T-cell (primary cell): ENCODE results near the gene MIGA2. TPM values are rescaled to one million over a fixed set of nuclear protein-coding genes. Genes with fewer than 3 reads are reported as not detected.

Experiments used
- ATAC-seq, 4 experiments: fragments of 200-7000 bp in 3 of 4; fragments of 150-1000 bp in 1 of 4; cut with Tn5 transposase; replicated peaks in 1 of 4; 1 replicate in 3 of 4; 2 replicates in 1 of 4; pipeline ENCODE4 v1.10.0; 2021; ENCODE audit warnings: moderate library complexity in 3 of 4, mild to moderate bottlenecking in 2 of 4, moderate number of reproducible peaks in 1 of 4
- CTCF ChIA-PET, 2 donors: fragments of 300-600 bp; sonication (Branson Sonifier 250); formaldehyde crosslinking; loops; one replicate each; lab custom pipeline; 2022; ENCODE audit warnings: antibody characterized with exemption in 2 of 2; lab: Charles Lee
- POLR2A ChIA-PET, 2 donors: fragments of 300-600 bp; sonication (Branson Sonifier 250); formaldehyde crosslinking; loops; one replicate each; lab custom pipeline; 2022; ENCODE audit warnings: antibody characterized with exemption in 2 of 2; lab: Charles Lee
- DNase-seq, 35 experiments: peaks; one replicate each; pipeline versions ENCODE4 v3.0.0 to v3.0.0-alpha.2; 2013 to 2023
- H3K27ac ChIP-seq: one replicate; pipeline ENCODE4 v1.5.1; 2013; ENCODE audit warnings: low read length
- H3K27me3 ChIP-seq, 2 experiments: replicated peaks in 1 of 2; 1 replicate in 1 of 2; 2 replicates in 1 of 2; pipeline versions ENCODE4 v1.6.1 to v1.7.0; 2013; ENCODE audit warnings: low read length in 1 of 2, mixed read lengths in 1 of 2; ENCODE audit not compliant: control insufficient read depth in 2 of 2, insufficient read depth in 2 of 2; ENCODE audit errors: extremely low read depth in 1 of 2
- H3K36me3 ChIP-seq, 2 donors: 1 replicate in 1 of 2; 2 replicates in 1 of 2; pipeline versions ENCODE4 v1.6.1 to v1.7.0; 2013; ENCODE audit warnings: low read length in 1 of 2; ENCODE audit not compliant: control insufficient read depth in 2 of 2, insufficient read depth in 1 of 2; ENCODE audit errors: extremely low read depth in 1 of 2
- H3K4me1 ChIP-seq, 2 experiments: 1 replicate in 1 of 2; 2 replicates in 1 of 2; pipeline versions ENCODE4 v1.6.1 to v1.7.0; 2013; ENCODE audit warnings: low read length in 2 of 2, mixed read lengths in 1 of 2; ENCODE audit not compliant: insufficient read depth in 2 of 2, control insufficient read depth in 1 of 2; ENCODE audit errors: extremely low read depth in 1 of 2
- H3K4me3 ChIP-seq, 2 donors: 1 replicate in 1 of 2; 2 replicates in 1 of 2; pipeline versions ENCODE4 v1.5.1 to v1.7.0; 2013; ENCODE audit warnings: mild to moderate bottlenecking in 2 of 2, low read length in 1 of 2, moderate library complexity in 1 of 2; ENCODE audit not compliant: control insufficient read depth in 1 of 2; ENCODE audit errors: extremely low read depth in 1 of 2
- H3K9me3 ChIP-seq: 2 replicates; pipeline ENCODE4 v1.7.0; 2013
- H3K27ac Mint-ChIP-seq, 2 donors: one replicate each; pipeline ENCODE4 v1.8.0; 2020 to 2021; ENCODE audit warnings: mild to moderate bottlenecking in 2 of 2, mixed read lengths in 2 of 2
- H3K27me3 Mint-ChIP-seq, 2 donors: one replicate each; pipeline ENCODE4 v1.8.0; 2021 to 2022; ENCODE audit warnings: mixed read lengths in 2 of 2
- H3K36me3 Mint-ChIP-seq: one replicate; pipeline ENCODE4 v1.8.0; 2021; ENCODE audit warnings: mixed read lengths
- H3K4me1 Mint-ChIP-seq, 3 donors: one replicate each; pipeline ENCODE4 v1.8.0; 2020 to 2022; ENCODE audit warnings: mixed read lengths in 3 of 3, mild to moderate bottlenecking in 1 of 3
- H3K4me3 Mint-ChIP-seq, 3 donors: one replicate each; pipeline ENCODE4 v1.8.0; 2020 to 2022; ENCODE audit warnings: mild to moderate bottlenecking in 3 of 3, mixed read lengths in 3 of 3, moderate library complexity in 3 of 3
- H3K9me3 Mint-ChIP-seq, 3 donors: one replicate each; pipeline ENCODE4 v1.8.0; 2020 to 2022; ENCODE audit warnings: mixed read lengths in 3 of 3
- WGBS: methylation state at CpG from one replicate; pipeline ENCODE4 v1.1.5; 2013; ENCODE audit warnings: missing lambda C conversion rate; ENCODE audit not compliant: insufficient coverage; 5-methylcytosine and 5-hydroxymethylcytosine counted together
- total RNA-seq, 35 experiments: library from RNA in 6 of 35; stranded (reverse) in 6 of 35; fragments of 120-200 nt in 1 of 35; gene quantifications; one replicate each; pipeline versions ENCODE4 v1.2.1 to v1.2.4 and lab custom pipeline; 2013 to 2026

Gene MIGA2
- total RNA-seq, 5 donors from 2014 or later (not counting 1 experiment from before 2014, with no cell fraction given), result 60.8 to 95.7 (median 83.4) TPM

- POLR2A ChIA-PET, result interaction anchor here in 1 of 2 donors (0.6 kb wide), 1 partner anchor 25 kb away, joined by 3 read pairs; no protein-coding TSS in a partner anchor
- no peaks in the 10 kb centered on the region for H3K4me1 ChIP-seq
- no peak for ATAC-seq
Measured at GRCh38 chr9:129010267-129010975, 26.0 kb upstream of the MIGA2 start.

DNA sequence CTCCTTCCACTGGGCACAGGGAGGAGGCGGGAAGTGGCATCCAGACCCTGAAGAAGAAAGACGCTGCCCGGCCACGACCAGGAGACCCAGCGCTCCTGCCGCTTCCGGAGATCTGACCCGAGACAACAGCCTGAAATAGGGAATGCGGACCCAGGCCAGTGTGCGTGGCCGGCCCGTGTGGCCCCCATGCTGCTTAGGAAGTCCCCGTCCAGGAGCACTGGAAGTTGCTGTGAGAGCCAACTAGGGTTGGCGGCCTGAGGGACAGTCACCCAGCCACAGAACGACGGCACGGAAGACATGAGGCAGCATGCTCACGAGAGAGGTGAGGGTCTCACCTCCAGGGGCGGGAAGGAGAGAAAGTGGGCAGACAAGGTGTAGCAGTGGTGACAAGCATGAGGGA lies 25.3 kb upstream of the MIGA2 start:
- no peaks in the 10 kb centered on the region for H3K4me1 Mint-ChIP-seq
- H3K9me3 Mint-ChIP-seq, result no peaks in the 10 kb centered on the region
- no peaks in the 10 kb centered on the region for H3K27me3 ChIP-seq
- H3K27ac ChIP-seq, result no peak overlapping the region
- H3K36me3 Mint-ChIP-seq, result peaks cover 16% of the 10 kb centered on the region
- ChIA-PET POLR2A (interaction anchor here in 1 of 2 donors (0.6 kb wide), 1 partner anchor 25 kb away, joined by 3 read pairs; no protein-coding TSS in a partner anchor), CTCF (interaction anchor here in 1 of 2 donors (0.6 kb wide), 1 partner anchor 30 kb away, joined by 4 read pairs; no protein-coding TSS in a partner anchor)
- WGBS, result 94% methylated on average over 18 of the region's 19 CpGs
- H3K9me3 ChIP-seq, result no peaks in the 10 kb centered on the region
- no peak overlapping the region for H3K4me3 Mint-ChIP-seq
- DNase-seq (no peak), ATAC-seq (no peak)
- no peaks in the 10 kb centered on the region for H3K4me1 ChIP-seq
- peaks cover 13 to 75% of the 10 kb centered on the region in 2 donors for H3K36me3 ChIP-seq
- H3K27me3 Mint-ChIP-seq, result no peaks in the 10 kb centered on the region
- H3K4me3 ChIP-seq, result no peak overlapping the region
- H3K27ac Mint-ChIP-seq, result no peak overlapping the region

More at GRCh38 chr9:129010267-129010975, 26.0 kb upstream of the MIGA2 start:
- no CpG with 5 or more reads among the region's 8 CpGs for WGBS
- no peaks in the 10 kb centered on the region for H3K27me3 Mint-ChIP-seq
- H3K4me3 Mint-ChIP-seq, result no peak overlapping the region
- H3K9me3 ChIP-seq, result no peaks in the 10 kb centered on the region
- no peaks in the 10 kb centered on the region for H3K4me1 Mint-ChIP-seq
- H3K27ac ChIP-seq, result no peak overlapping the region
- no peaks in the 10 kb centered on the region for H3K9me3 Mint-ChIP-seq
- no peak overlapping the region for H3K27ac Mint-ChIP-seq
- no peak overlapping the region for H3K4me3 ChIP-seq
- peaks cover 17 to 79% of the 10 kb centered on the region in 2 donors for H3K36me3 ChIP-seq
- H3K36me3 Mint-ChIP-seq, result peaks cover 19% of the 10 kb centered on the region
- CTCF ChIA-PET, result interaction anchor here in 1 of 2 donors (0.6 kb wide), 1 partner anchor 29 kb away, joined by 4 read pairs; no protein-coding TSS in a partner anchor
- H3K27me3 ChIP-seq, result no peaks in the 10 kb centered on the region
- no peak for DNase-seq

DNA sequence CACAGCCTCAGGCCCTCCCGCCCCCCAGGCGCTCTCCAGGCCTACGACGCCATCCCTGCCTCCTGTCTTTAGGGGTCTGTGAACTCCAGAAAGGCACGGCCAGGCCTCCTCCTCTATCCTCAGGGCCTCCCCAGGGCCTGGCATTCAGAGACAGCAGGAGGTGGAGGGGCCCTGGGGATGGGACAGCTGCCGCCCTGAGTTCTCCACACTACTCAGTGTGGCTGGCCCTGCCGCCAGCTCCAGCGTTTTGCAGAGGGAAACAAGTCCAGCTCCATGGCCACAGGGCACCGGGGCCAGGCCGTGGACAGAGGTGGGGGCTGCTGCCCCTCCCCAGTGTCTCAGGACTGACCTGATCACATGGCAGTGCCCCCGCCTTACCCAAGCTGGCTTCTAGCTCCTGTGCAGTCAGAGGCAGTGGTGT lies 24.7 kb upstream of the MIGA2 start:
- H3K27me3 ChIP-seq, result no peaks in the 10 kb centered on the region
- H3K4me3 ChIP-seq, result no peak overlapping the region
- H3K36me3 Mint-ChIP-seq, result peaks cover 13% of the 10 kb centered on the region
- POLR2A ChIA-PET, result no interaction called here
- no peaks in the 10 kb centered on the region for H3K4me1 Mint-ChIP-seq
- H3K9me3 Mint-ChIP-seq, result no peaks in the 10 kb centered on the region
- no peaks in the 10 kb centered on the region for H3K27me3 Mint-ChIP-seq
- no peaks in the 10 kb centered on the region for H3K4me1 ChIP-seq
- peaks cover 10 to 69% of the 10 kb centered on the region in 2 donors for H3K36me3 ChIP-seq
- ATAC-seq, result no peak
- DNase-seq, result no peak
- H3K4me3 Mint-ChIP-seq, result no peak overlapping the region
- H3K27ac Mint-ChIP-seq, result no peak overlapping the region
- no peak overlapping the region for H3K27ac ChIP-seq
- 95% methylated on average over 10 of the region's 11 CpGs for whole genome bisulfite sequencing
- H3K9me3 ChIP-seq, result no peaks in the 10 kb centered on the region
- CTCF ChIA-PET, result no interaction called here

DNA sequence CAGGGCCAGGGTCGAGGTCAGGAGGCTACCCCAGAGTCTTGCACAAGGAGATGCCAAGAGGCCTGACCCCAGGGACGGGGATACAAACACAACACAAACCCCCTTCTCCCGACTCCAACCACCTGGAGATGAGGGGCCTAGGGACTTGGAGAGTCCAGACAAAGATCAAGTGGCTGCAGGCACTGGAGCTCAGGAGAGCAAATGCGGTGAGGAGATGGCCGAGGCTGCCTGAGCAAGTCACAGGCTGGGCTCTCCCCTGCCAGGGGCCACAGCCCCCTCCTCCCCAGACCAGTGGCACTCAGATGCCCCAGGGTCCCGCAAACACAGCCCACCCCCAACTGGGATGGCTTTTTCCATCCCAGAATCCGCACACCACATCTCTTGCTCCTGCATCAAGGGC lies 24.1 kb upstream of the MIGA2 start:
- Histone ChIP-seq H3K4me3 (no peak overlapping the region), H3K36me3 (peaks cover 10 to 65% of the 10 kb centered on the region in 2 donors), H3K27ac (no peak overlapping the region), H3K4me1 (no peaks in the 10 kb centered on the region), H3K9me3 (no peaks in the 10 kb centered on the region), H3K27me3 (no peaks in the 10 kb centered on the region)
- ChIA-PET CTCF (no interaction called here), POLR2A (no interaction called here)
- WGBS, result 100% methylated on average over 6 of the region's 7 CpGs
- DNase-seq, result no peak
- H3K27ac Mint-ChIP-seq, result no peak overlapping the region
- no peaks in the 10 kb centered on the region for H3K9me3 Mint-ChIP-seq
- ATAC-seq, result no peak
- H3K4me1 Mint-ChIP-seq, result no peaks in the 10 kb centered on the region
- no peaks in the 10 kb centered on the region for H3K27me3 Mint-ChIP-seq
- peaks cover 13% of the 10 kb centered on the region for H3K36me3 Mint-ChIP-seq
- H3K4me3 Mint-ChIP-seq, result no peak overlapping the region

GRCh38 chr9:129012893-129013448 lies 23.5 kb upstream of the MIGA2 start:
- peaks cover 15% of the 10 kb centered on the region for H3K36me3 Mint-ChIP-seq
- no peak overlapping the region for H3K27ac Mint-ChIP-seq
- H3K9me3 ChIP-seq, result no peaks in the 10 kb centered on the region
- CTCF ChIA-PET, result no interaction called here
- POLR2A ChIA-PET, result interaction anchor here in 1 of 2 donors (0.5 kb wide), 1 partner anchor 9 kb away, joined by 3 read pairs; no protein-coding TSS in a partner anchor
- no peaks in the 10 kb centered on the region for H3K9me3 Mint-ChIP-seq
- H3K27ac ChIP-seq, result no peak overlapping the region
- WGBS, result 97% methylated on average over 16 of the region's 16 CpGs
- peaks cover 10 to 60% of the 10 kb centered on the region in 2 donors for H3K36me3 ChIP-seq
- no peak for ATAC-seq
- no peaks in the 10 kb centered on the region for H3K27me3 ChIP-seq
- no peak for DNase-seq
- H3K4me1 ChIP-seq, result no peaks in the 10 kb centered on the region
- no peak overlapping the region for H3K4me3 ChIP-seq
- no peaks in the 10 kb centered on the region for H3K27me3 Mint-ChIP-seq
- no peak overlapping the region for H3K4me3 Mint-ChIP-seq
- H3K4me1 Mint-ChIP-seq, result no peaks in the 10 kb centered on the region

DNA sequence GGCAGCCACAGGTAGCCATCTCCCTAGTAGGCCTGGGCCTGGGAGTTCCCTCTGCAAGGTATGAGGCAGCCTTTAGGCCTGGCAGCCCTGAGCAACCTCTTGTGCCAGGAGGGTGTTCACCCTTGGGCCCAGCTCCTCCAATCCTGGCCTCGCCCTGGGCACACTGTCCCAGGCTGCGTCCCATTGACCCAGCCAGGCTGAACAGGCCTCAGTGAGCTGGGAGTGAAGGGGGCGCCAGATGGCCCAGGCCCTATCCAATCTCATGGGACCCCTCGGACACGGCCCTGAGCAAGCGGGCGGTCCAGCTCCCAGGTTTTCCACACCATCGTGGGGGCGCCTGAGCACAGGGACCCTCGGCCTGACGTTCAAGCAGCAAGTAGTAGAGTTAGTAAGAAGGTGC lies 22.8 kb upstream of the MIGA2 start:
- no peak for ATAC-seq
- CTCF ChIA-PET, result no interaction called here

More for the DNA sequence above, 22.8 kb upstream of the MIGA2 start:
- Mint-ChIP-seq H3K4me3 (no peak overlapping the region), H3K27ac (no peak overlapping the region), H3K27me3 (no peaks in the 10 kb centered on the region), H3K36me3 (peaks cover 17% of the 10 kb centered on the region), H3K9me3 (no peaks in the 10 kb centered on the region), H3K4me1 (no peaks in the 10 kb centered on the region)
- Histone ChIP-seq H3K36me3 (peaks cover 10 to 54% of the 10 kb centered on the region in 2 donors), H3K9me3 (no peaks in the 10 kb centered on the region), H3K4me1 (no peaks in the 10 kb centered on the region), H3K4me3 (no peak overlapping the region), H3K27ac (no peak overlapping the region), H3K27me3 (no peaks in the 10 kb centered on the region)
- POLR2A ChIA-PET, result interaction anchor here in 1 of 2 donors (0.5 kb wide), 1 partner anchor 9 kb away, joined by 3 read pairs; no protein-coding TSS in a partner anchor
- 98% methylated on average over 9 of the region's 11 CpGs for WGBS
- DNase-seq, result no peak
